OCI-LY3 (cell line): ENCODE results near the gene KLB.

Experiments
- H2AFZ ChIP-seq: fragments of 200-600, 300-600 bp; shearing (Covaris generic); 2 replicates; pipeline ENCODE4 v1.6.0; 2014; ENCODE audit warnings: antibody characterized with exemption, low read depth, low read length
- H3K27ac ChIP-seq: fragments of 200-600, 300-600 bp; sonication (generic); 2 replicates; pipeline ENCODE4 v1.5.1; 2014; ENCODE audit warnings: mild to moderate bottlenecking, low read length, moderate library complexity, mixed read lengths
- H3K27me3 ChIP-seq: fragments of 200-600, 300-600 bp; sonication (generic); 2 replicates; pipeline ENCODE4 v1.6.1; 2014; ENCODE audit warnings: low read depth, low read length, mixed read lengths
- H3K36me3 ChIP-seq: fragments of 200-600, 300-600 bp; sonication (generic); replicated peaks from 2 replicates; pipeline ENCODE3; 2014; ENCODE audit warnings: low read depth, low read length, mixed read lengths
- H3K4me1 ChIP-seq: fragments of 300-600, 200-600 bp; sonication (generic); 2 replicates; pipeline ENCODE4 v1.6.1; 2014; ENCODE audit warnings: low read length, mixed read lengths
- H3K4me2 ChIP-seq: fragments of 200-600, 300-600 bp; sonication (generic); 2 replicates; pipeline ENCODE4 v1.6.1; 2014; ENCODE audit warnings: low read length, mixed read lengths
- H3K4me3 ChIP-seq: fragments of 300-600, 200-600 bp; sonication (generic); 2 replicates; pipeline ENCODE4 v1.5.1; 2014; ENCODE audit warnings: antibody characterized with exemption, mild to moderate bottlenecking, low read length, moderate library complexity
- H3K79me2 ChIP-seq: fragments of 300-600, 200-600 bp; shearing (Covaris generic); 2 replicates; pipeline ENCODE4 v1.6.1; 2014; ENCODE audit warnings: mild to moderate bottlenecking, low read length, mixed read lengths
- H3K9ac ChIP-seq: fragments of 300-600, 200-600 bp; shearing (Covaris generic); 2 replicates; pipeline ENCODE4 v1.6.0; 2014; ENCODE audit warnings: mild to moderate bottlenecking, low read length, moderate library complexity
- H3K9me3 ChIP-seq: fragments of 200-600, 300-600 bp; shearing (Covaris generic); 2 replicates; pipeline ENCODE4 v1.6.1; 2014; ENCODE audit warnings: low read length, mixed read lengths; ENCODE audit not compliant: insufficient read depth
- H4K20me1 ChIP-seq: fragments of 200-600, 300-600 bp; sonication (generic); 2 replicates; pipeline ENCODE4 v1.6.1; 2016; ENCODE audit warnings: low read length, mixed read lengths; ENCODE audit not compliant: insufficient read depth
- EZH2phosphoT487 ChIP-seq: fragments of 200-600 bp; shearing (Covaris generic); IDR thresholded peaks from 2 replicates; pipeline ENCODE4 v1.6.1; 2018; ENCODE audit warnings: antibody characterized with exemption, mixed run types, low read depth
- TF ChIP-seq, protein P1 (sequence below): fragments of 200-600, 300-600 bp; sonication (generic); IDR thresholded peaks from 2 replicates; pipeline ENCODE4 v1.5.1; 2014; ENCODE audit warnings: antibody characterized with exemption, low read length, low read depth

Gene KLB

DNA sequence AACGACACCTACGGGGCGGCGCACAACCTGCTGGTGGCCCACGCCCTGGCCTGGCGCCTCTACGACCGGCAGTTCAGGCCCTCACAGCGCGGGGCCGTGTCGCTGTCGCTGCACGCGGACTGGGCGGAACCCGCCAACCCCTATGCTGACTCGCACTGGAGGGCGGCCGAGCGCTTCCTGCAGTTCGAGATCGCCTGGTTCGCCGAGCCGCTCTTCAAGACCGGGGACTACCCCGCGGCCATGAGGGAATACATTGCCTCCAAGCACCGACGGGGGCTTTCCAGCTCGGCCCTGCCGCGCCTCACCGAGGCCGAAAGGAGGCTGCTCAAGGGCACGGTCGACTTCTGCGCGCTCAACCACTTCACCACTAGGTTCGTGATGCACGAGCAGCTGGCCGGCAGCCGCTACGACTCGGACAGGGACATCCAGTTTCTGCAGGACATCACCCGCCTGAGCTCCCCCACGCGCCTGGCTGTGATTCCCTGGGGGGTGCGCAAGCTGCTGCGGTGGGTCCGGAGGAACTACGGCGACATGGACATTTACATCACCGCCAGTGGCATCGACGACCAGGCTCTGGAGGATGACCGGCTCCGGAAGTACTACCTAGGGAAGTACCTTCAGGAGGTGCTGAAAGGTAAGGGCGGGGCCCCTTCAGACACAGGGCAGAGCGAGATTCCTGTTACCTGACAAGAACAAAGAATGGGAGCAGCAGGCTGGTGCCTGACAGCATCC lies 40.3 kb downstream of the KLB start:
- H4K20me1 ChIP-seq = peaks cover 17% of the 10 kb centered on the region; the same call in 1 of the 2 replicates

DNA sequence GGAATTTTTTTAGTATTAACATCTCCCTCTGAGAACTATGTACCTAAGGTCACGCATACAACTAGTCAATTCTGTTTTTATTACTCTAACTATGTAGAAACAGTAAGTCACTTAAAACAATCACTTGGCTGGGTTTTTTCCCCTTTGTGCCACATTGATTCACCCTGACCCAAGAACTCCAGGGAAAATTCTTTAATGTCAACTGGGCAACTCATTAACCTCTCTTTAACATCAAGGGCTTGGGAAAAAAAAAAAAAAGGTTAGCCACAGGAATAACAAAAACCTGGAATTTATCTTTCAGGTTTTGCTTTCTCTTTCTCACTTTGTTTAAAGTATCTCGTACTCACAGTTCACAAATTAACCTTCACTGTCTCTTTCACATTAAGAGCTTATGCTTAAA lies 43.9 kb downstream of the KLB start:
- Histone ChIP-seq H3K9me3 (no peaks in the 10 kb centered on the region), H3K4me2 (no peak overlapping the region), H3K9ac (no peak overlapping the region), H3K4me3 (no peak overlapping the region), H3K4me1 (no peaks in the 10 kb centered on the region), H4K20me1 (peaks cover 47% of the 10 kb centered on the region), H3K79me2 (peaks cover 7% of the 10 kb centered on the region), H3K27ac (no peak overlapping the region), H3K27me3 (no peaks in the 10 kb centered on the region), H3K36me3 (peaks cover 77% of the 10 kb centered on the region), H2AFZ (no peak overlapping the region)
- TF ChIP-seq, protein P1, sequence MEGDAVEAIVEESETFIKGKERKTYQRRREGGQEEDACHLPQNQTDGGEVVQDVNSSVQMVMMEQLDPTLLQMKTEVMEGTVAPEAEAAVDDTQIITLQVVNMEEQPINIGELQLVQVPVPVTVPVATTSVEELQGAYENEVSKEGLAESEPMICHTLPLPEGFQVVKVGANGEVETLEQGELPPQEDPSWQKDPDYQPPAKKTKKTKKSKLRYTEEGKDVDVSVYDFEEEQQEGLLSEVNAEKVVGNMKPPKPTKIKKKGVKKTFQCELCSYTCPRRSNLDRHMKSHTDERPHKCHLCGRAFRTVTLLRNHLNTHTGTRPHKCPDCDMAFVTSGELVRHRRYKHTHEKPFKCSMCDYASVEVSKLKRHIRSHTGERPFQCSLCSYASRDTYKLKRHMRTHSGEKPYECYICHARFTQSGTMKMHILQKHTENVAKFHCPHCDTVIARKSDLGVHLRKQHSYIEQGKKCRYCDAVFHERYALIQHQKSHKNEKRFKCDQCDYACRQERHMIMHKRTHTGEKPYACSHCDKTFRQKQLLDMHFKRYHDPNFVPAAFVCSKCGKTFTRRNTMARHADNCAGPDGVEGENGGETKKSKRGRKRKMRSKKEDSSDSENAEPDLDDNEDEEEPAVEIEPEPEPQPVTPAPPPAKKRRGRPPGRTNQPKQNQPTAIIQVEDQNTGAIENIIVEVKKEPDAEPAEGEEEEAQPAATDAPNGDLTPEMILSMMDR = no peak
- no peak for TF ChIP-seq EZH2phosphoT487

More for the DNA sequence above, 40.3 kb downstream of the KLB start:
- Histone ChIP-seq H3K36me3 (peaks cover 44% of the 10 kb centered on the region), H3K27me3 (no peaks in the 10 kb centered on the region), H3K4me3 (no peak overlapping the region), H3K9ac (no peak overlapping the region), H2AFZ (no peak overlapping the region), H3K79me2 (no peaks in the 10 kb centered on the region), H3K4me2 (no peak overlapping the region), H3K27ac (no peak overlapping the region), H3K4me1 (no peaks in the 10 kb centered on the region), H3K9me3 (no peaks in the 10 kb centered on the region)
- no peak for TF ChIP-seq EZH2phosphoT487
- TF ChIP-seq, protein P1 = no peak

DNA sequence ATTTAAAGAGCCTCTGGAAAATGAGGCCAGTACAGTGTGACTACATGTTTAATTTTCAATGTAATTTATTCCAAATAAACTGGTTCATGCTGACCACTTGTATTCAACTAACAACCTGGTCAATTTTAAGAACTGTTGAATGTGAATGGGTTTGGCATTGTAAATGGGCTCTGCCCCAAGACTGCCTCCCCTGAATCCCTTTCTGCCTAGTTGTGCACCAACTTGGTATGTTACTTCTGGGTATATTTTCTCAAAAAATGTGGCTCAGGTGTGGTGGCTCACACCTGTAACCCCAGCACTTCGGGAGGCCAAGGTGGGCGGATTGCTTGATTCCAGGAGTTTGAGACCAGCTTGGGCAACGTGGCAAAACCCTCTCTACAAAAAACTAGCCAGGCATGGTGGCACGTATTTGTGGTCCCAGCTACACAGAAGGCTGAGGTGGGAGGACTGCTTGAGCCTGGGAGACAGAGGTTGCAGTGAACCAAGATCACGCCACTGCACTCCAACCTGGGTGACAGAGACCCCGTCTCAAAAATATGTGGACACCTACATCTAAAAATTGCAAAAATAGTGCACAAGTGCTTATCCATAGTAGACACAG lies 44.8 kb downstream of the KLB start:
- H3K4me2 ChIP-seq = no peak overlapping the region
- H2AFZ ChIP-seq = no peak overlapping the region
- TF ChIP-seq, protein P1 = no peak
- no peak for TF ChIP-seq EZH2phosphoT487
- peaks cover 56% of the 10 kb centered on the region for H4K20me1 ChIP-seq
- peaks cover 16% of the 10 kb centered on the region for H3K79me2 ChIP-seq
- H3K27me3 ChIP-seq = no peaks in the 10 kb centered on the region
- no peaks in the 10 kb centered on the region for H3K9me3 ChIP-seq
- peaks cover 85% of the 10 kb centered on the region for H3K36me3 ChIP-seq
- H3K9ac ChIP-seq = no peak overlapping the region
- H3K4me3 ChIP-seq = no peak overlapping the region
- H3K27ac ChIP-seq = no peak overlapping the region
- H3K4me1 ChIP-seq = peaks cover under 1% of the 10 kb centered on the region

DNA sequence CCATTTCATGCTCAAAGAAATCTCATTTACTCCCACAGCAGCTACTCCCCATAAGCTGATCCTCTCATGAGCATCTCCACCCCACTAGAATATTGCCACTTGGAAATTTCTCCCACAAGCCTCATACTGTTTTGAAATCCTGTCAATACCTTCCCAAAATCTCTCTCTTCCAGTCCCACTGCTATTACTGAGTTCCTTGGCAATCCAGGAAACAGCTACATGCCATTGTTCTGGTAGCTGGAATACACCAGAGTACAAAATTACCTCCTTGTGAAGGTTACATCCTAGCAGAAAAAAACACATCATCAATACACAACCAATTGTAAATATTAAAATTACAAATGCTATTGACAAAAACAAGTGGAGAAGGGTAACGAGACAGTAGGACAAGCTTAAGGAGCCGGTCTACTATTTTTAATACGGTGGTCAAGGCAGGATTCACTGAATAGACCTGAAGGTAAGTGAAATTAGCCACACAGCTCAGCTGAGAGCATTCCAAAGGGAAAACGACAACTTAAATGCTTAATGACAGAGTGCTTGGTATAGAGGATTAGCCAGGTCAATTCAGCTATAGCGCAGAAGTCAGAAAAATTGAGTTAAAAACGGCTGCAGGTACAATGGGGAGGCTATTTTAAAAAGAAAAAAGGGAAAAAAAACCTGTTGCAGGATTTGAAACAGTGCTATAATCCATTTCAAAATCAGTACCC lies 45.6 kb downstream of the KLB start:
- H3K4me2 ChIP-seq = no peak overlapping the region
- H4K20me1 ChIP-seq = peaks cover 64% of the 10 kb centered on the region
- no peak overlapping the region for H3K9ac ChIP-seq
- TF ChIP-seq, protein P1 = no peak
- TF ChIP-seq EZH2phosphoT487 = no peak
- no peak overlapping the region for H2AFZ ChIP-seq
- H3K4me3 ChIP-seq = no peak overlapping the region
- peaks cover 24% of the 10 kb centered on the region for H3K79me2 ChIP-seq
- H3K9me3 ChIP-seq = no peaks in the 10 kb centered on the region
- H3K36me3 ChIP-seq = peaks cover 86% of the 10 kb centered on the region
- H3K27me3 ChIP-seq = no peaks in the 10 kb centered on the region
- H3K4me1 ChIP-seq = peaks cover 9% of the 10 kb centered on the region
- H3K27ac ChIP-seq = no peak overlapping the region
